Measurements from ENCODE around the gene RTN4R.
"Not testable (repeated sequence)": the region's sequence is repeated elsewhere in the genome, so short reads cannot be mapped to it uniquely, and the experiment has no call there.

DNA sequence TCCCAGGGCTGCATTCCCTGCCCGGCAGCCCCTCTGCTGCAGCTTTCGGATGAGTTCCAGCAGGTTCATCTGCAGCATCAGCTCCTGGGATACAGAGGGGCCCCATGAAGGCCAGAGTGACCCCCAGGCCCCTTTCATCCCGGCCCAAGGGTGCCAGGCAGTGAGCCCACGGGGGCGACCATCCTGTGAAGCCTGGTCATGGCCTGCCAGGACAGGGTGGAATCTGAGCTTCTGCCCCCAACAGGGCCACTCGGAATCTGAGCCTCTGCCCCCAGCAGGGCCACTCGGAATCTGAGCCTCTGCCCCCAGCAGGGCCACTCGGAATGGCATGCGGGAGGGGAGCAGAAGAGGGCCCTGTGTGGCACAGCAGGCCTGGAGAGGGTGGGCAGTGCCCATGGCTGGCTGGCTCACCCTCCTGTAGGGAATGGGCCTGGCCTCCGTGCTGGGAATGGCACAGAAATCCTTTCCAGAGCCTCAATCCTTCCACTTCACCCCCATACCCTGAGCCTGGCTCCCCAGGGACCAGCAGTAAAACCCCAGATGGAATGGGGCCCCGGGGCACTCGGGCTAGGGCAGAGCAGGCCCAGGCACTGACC, 46.7 kb upstream of the RTN4R start:
- TF ChIP-seq, protein P1, sequence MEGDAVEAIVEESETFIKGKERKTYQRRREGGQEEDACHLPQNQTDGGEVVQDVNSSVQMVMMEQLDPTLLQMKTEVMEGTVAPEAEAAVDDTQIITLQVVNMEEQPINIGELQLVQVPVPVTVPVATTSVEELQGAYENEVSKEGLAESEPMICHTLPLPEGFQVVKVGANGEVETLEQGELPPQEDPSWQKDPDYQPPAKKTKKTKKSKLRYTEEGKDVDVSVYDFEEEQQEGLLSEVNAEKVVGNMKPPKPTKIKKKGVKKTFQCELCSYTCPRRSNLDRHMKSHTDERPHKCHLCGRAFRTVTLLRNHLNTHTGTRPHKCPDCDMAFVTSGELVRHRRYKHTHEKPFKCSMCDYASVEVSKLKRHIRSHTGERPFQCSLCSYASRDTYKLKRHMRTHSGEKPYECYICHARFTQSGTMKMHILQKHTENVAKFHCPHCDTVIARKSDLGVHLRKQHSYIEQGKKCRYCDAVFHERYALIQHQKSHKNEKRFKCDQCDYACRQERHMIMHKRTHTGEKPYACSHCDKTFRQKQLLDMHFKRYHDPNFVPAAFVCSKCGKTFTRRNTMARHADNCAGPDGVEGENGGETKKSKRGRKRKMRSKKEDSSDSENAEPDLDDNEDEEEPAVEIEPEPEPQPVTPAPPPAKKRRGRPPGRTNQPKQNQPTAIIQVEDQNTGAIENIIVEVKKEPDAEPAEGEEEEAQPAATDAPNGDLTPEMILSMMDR (conservative IDR thresholded peaks at IDR 0.05 in 1 of 2, IDR thresholded peaks at IDR 0.05 in 1 of 2; ENCODE audit: low read depth in 1 of 2, low read length in 2 of 2) = not testable (repeated sequence)
- TF ChIP-seq EZH2 (IDR thresholded peaks at IDR 0.05; ENCODE audit: low read length, missing control alignments) = not testable (repeated sequence)

All from fibroblast of lung (primary cell).